HG03342 (cell line): ENCODE measurements around the gene SPECC1L.

Experiments
- ATAC-seq: cut with Tn5 transposase; IDR thresholded peaks from one replicate; pipeline ENCODE4 v1.9.1; 2021; ENCODE audit warnings: mild to moderate bottlenecking, moderate library complexity; ENCODE audit not compliant: unreplicated experiment

The SPECC1L gene

GRCh38 chr22:24393012-24393559 lies 122.5 kb downstream of the SPECC1L start:
- ATAC-seq = no peak

DNA sequence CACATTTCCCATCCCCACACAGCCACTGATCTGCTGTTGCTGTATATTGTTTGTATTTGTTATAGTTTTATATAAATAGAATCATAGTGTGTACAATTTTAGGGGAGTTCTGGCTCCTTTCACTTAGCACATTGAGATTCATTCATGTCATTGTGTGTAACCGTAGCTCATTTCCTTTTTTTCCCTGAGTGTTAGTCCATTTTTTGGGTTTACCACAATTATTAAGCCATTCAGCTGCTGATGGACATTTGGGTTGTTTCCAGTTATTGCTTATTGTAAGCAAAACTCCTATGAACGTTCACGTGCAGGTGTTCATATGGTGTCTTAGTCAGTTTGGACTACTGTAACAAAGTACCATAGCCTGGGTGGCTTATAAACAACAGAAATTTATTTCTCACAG lies 123.2 kb downstream of the SPECC1L start:
- ATAC-seq = no peak

DNA sequence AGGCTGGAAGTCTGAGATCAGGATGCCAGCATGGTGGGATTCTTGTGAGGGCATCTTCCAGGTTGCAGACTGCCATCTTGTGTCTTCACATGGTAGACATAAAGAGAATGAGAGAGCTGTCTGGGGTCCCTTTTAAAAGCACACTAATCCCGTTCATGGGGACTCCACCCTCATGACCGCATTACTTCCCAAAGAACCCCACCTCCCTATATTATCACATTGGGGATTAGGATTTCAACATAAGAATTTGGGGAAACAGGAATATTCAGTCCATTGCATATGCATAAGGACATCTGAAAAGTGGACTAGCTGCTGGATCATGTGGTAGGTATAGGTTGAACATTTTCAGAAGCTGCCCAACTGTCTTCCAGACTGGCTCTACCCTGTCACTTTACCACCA lies 123.6 kb downstream of the SPECC1L start:
- no peak for ATAC-seq

DNA sequence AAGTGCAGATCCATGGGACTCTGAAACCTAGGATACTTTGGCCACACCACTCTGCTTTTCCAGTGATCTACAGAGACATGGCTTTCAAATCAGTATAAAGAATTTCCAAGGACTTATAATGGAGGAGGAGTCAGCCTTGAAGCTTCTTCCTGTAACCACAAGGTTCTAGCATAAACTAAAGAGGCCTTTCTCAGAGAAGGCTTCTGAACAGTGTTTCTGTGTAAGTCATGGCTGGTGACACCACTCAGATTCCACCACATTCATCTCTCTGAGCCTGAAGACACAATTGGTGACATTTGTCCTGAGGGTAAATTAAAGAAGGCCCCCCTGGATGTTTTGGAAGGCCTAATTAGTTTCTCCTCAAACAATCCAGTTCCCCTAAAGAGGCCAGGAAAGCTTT lies 127.8 kb downstream of the SPECC1L start:
- no peak for ATAC-seq

DNA sequence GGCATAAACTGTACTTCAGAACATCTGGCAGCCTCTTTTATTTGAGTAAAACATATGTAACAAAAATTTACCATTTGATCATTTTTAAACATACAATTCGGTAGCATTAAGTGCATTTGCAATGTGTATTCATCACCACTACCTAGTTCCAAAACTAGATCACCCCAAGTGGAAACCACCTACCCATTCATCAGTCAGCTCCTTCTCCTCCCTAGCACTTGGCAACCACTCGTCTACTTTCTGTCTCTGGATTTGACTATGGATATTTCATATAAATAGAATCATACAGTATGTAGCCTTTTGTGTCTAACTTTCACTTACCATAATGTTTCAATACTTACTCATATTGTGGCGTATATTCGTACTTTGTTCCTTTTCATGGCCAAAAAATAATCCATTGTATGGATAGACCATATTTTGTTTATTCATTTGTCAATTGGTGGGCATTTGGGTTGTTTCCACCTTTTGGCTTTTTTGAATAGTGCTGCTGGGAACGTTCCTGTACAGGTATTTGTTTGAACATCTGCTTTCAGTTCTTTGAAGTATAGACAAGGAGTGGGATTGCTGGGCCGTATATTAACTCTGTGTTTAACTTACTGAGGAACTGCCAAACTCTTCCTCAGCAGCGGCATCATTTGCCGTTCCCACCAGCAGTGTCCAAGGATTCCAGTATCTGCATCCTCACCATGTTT lies 129.5 kb downstream of the SPECC1L start:
- ATAC-seq = no peak

DNA sequence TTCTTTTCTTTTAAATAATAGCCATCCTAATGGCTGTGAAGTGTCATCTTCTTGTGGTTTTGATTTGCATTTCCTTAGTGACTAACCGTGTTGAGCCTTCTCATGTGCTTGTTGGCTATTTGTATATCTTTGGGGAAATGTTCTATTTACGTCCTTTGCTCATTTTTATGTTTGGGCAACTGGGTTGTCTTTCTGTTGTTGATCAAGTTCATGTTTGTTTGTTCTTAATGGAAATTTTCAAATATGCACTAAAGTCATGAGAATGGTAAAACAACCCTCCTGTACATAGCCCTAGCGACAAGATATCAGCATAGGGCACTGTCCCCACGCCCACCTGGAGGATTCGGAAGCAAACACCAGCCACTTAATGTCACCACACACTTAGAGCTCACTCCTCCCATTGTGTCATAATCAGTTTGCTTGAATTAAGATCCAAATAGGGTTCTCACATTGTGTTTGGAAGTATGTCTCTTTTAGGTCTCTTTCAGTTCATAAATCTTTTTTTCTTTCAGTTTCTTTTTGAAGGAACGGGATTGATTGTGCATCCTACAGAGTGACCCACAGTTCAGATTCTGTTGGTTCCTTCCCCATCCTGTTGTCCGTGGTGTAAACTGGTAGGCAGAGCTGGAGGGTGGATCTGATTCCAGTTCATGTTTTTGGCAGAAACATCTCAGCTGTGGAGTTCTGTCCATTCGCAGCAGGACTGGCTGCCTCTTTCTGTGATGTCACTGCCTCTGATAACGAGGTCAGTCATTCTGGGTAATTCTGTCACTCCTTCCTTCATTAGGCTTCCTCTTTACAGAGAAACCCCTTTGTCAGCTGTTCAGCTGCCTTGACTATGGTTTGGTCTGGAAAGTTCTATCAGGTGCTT lies 130.3 kb downstream of the SPECC1L start:
- ATAC-seq = peak; percentile 37

DNA sequence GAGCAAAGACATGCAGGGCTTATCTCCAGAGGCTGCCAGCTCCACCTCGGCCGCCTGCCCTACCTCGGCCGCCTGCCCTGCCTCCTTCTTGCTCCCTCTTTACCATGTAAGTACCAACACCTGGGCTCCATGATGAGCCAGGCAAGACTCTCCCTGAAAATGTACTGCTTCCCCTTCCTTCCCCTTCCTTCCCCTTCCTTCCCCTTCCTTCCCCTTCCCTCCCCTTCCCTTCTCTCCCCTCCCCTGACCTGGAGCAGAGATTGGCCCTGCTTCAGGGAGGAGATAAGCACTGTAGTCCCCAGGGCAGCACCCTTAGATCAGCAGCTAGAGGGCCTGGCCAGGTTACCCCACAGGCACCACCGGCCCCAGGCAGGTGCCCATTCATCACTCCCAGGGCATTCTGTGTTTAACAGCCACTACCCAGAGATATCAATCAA lies 131.3 kb downstream of the SPECC1L start:
- no peak for ATAC-seq

DNA sequence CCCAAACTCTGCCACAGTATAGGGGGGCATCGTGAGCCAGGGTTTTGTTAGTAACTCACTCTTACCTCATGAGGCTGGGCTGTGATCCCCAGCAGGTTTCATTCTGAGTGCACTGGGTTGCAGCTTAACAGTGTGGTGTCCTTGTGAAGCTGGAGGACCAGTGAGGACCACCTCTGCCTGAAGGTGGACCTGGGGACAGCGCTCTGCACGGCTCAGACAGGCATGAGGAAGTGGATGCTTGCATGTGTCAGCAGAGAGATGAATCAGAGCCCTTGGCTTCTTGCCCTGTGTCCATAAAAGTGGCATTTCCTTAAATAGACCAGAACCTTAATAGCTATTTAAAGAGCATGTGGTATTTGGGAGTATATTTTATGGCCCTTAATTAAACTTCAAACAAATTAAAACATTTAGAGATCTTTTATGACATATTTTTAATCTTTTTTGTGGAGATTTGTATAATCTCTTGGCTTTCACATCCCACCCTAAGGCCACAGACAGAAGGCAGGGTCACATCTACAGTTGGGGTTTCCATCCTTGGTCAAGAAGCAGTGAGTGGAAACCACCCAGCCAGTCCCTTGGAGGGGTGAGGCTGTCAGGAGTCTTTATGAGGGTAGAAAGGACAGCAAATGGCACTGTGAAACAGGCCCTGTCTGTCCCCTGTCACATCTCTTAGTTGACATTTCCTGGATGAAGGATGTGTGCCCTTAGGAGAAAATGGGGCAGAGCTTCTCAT lies 132.0 kb downstream of the SPECC1L start:
- ATAC-seq = no peak

DNA sequence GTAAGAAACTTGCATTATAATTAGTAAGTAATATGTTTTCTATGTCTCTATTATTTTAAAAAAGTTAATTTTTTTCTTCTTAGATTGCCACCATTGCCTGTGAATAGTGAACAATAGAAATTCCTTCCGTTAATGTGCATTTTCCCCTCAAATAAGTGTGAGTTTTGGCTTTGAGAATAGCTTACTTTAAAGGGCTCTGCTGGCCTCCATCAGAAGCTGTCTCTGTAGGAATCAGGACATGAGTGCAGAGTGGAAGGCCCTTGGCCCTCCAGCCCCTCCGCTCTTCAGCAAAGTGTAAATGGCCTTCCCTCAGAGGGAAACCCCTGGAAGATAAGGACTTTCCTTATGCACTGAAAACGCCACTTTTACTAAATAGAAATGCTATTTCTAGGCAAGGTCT lies 132.7 kb downstream of the SPECC1L start:
- ATAC-seq = no peak

DNA sequence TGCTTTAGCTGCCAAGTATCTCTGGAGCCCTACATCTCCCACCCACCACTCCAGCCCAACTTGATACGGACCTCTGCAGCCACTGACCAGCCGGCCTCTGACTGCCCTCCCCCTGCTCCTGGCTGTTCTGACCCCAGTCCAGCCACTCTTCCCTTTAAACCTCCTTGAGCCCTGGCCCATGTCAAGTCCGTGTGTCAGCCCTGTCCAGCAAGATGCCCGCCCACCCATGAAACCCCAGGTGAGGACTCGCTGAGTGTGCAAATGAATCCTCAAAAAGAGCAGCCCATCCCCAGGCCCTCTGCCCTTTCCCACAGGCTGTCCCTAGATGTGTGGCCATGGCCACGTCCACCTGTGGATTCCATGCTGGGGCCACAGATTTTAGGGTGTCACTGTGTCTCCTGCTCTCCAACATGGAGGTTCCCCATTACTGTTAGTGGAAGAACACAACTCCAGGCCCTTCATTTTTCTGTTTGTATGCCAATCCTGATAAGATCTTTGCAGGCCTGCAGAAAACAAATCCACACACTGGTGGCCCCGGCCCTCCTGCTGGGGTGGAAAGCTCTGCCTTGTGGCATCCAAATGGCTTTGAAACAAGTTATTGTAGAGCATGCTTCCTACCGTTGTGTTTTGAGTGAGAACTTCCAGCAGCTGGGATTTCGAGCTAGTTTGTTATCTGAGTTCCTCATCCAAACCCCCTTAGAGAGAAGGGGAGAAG lies 134.1 kb downstream of the SPECC1L start:
- no peak for ATAC-seq

DNA sequence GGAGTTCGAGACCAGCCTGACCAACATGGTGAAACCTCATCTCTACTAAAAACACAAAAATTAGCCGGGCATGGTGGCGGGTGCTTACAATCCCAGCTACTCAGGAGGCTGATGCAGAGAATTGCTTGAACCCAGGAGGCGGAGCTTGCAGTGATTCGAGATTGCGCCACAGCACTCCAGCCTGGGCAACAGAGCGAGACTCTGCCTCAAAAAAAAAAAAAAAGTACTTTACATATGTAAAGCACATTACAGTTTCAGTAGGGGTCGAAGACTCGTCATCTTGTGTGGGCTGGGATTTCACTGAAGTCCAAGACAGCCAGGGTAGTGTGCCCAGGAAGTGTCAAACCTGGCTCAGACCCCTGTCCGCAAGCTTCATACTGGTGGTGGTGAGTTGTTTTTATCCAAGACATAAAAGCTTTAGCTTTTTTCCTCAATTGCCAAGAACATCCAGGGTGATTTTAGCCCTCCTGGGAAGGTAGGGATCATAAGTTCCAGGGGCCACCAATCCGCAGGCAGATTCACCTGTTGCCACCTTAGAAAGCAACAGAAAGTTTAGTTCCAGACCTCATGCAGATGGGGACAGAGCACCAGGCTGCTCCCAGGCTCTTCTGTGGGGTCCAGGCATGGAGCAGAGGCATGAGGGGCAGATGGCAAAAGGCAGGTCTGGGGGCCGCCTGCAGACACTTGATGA lies 135.1 kb downstream of the SPECC1L start:
- no peak for ATAC-seq

GRCh38 chr22:24406322-24407277 lies 136.0 kb downstream of the SPECC1L start:
- ATAC-seq = no peak

- no peak for ATAC-seq
Observed at GRCh38 chr22:24407278-24407665, 136.6 kb downstream of the SPECC1L start.

GRCh38 chr22:24407884-24408283 lies 137.3 kb downstream of the SPECC1L start:
- ATAC-seq = no peak

- ATAC-seq = no peak
Observed at GRCh38 chr22:24408630-24409029, 138.0 kb downstream of the SPECC1L start.

DNA sequence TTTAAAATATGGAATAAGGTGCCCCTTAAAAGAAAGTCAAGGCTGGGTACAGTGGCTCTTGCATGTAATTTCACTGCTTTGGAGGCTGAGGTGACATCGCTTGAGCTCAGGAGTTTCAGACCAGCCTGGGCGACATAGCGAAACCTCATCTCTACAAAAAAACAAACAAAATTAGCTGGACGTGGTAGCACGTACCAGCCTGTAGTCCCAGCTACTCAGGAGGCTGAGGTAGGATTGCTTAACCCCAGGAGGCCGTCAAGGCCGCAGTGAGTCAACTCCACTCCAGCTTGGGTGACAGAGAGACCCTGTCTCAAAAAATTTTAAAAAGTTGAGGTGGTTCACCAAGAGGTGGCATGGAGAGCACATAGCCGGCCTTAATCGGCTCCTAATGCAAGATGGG lies 139.1 kb downstream of the SPECC1L start:
- ATAC-seq = no peak

DNA sequence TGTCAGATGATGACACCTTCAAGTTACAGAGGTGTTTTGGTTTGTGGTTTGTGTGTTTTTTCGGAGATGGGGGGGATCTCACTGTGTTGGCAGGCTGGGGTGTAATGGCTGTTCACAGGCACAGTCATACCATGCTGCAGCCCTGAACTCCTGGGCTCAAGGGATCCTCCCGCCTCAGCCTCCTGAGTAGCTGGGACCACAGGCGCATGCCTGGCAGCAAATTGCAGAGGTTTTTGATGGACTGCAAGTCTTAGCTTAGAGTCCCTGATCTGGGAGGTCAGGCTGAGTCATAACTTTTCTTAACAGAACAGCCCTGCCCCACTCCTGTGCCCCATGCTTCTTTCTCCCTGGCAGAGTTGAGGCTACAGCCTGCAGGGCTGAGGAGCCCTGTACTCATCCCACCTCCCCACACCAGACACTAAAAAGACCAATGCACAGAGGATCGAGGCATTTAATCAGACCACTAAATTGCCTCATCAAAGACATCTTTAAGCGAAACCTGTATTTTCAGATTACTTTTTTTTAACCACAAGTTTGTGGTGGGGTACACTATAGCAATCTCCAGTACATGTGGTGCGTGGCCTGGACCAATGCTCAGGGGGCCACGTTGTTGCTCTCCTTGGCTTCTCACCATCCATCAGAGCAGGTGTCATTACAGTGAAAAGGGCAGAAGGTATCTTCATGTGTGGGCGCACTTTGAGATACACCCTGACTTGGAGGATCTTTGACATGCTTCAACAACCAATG lies 139.7 kb downstream of the SPECC1L start:
- ATAC-seq = no peak

- no peak for ATAC-seq
Observed at GRCh38 chr22:24411256-24412004, 140.8 kb downstream of the SPECC1L start.
